GM06990 (cell line): ENCODE measurements around the gene FOXM1.

Experiments used
- DNase-seq: peaks from one replicate; pipeline ENCODE4 v3.0.0-alpha.2; 2011; ENCODE audit not compliant: insufficient read length; ENCODE audit errors: extremely low read depth
- H3K27me3 ChIP-seq: replicated peaks from 2 replicates; pipeline ENCODE4 v1.6.0; 2011; ENCODE audit warnings: low read length; ENCODE audit not compliant: control insufficient read depth, insufficient read depth
- H3K36me3 ChIP-seq: 2 replicates; pipeline ENCODE4 v1.5.1; 2011; ENCODE audit warnings: low read length; ENCODE audit not compliant: control insufficient read depth, insufficient read depth
- H3K4me3 ChIP-seq: replicated peaks from 2 replicates; pipeline ENCODE4 v1.5.1; 2011; ENCODE audit warnings: low read depth, mild to moderate bottlenecking, control low read depth, low read length
- CTCF ChIP-seq: IDR thresholded peaks from 2 replicates; pipeline ENCODE4 v1.5.1; 2011; ENCODE audit warnings: low read length, control low read depth, mild to moderate bottlenecking, inconsistent platforms; ENCODE audit not compliant: insufficient read depth, poor library complexity, severe bottlenecking

FOXM1 gene

GRCh38 chr12:2890388-2891239 is 13.6 kb upstream of the FOXM1 start, which contains the start of gene TULP3:
TULP3 (plus strand) TSS chr12:2890891; CDS start chr12:2890948, 57 bp downstream.
- peaks cover 7% of the 10 kb centered on the region for H3K36me3 ChIP-seq
- H3K27me3 ChIP-seq: no peaks in the 10 kb centered on the region
- no peak for TF ChIP-seq CTCF

GRCh38 chr12:2890001-2890387 is 13.0 kb upstream of the FOXM1 start:
- TF ChIP-seq CTCF: no peak
- peak overlapping the region; percentile 92 for H3K4me3 ChIP-seq
- no peaks in the 10 kb centered on the region for H3K27me3 ChIP-seq
- DNase-seq: no peak
- H3K36me3 ChIP-seq: peaks cover 7% of the 10 kb centered on the region

More at GRCh38 chr12:2890388-2891239, 13.6 kb upstream of the FOXM1 start, which contains the start of gene TULP3:
- DNase-seq: peak; percentile 95
- peak within 1 kb of the TSS; percentile 92 for H3K4me3 ChIP-seq

GRCh38 chr12:2886768-2887450 is 9.9 kb upstream of the FOXM1 start:
- Histone ChIP-seq H3K36me3 (peaks cover 7% of the 10 kb centered on the region), H3K27me3 (no peaks in the 10 kb centered on the region), H3K4me3 (no peak overlapping the region)
- no peak for DNase-seq
- no peak for TF ChIP-seq CTCF

GRCh38 chr12:2884810-2885209 is 7.8 kb upstream of the FOXM1 start:
- Histone ChIP-seq H3K27me3 (no peaks in the 10 kb centered on the region), H3K4me3 (no peak overlapping the region), H3K36me3 (peaks cover 7% of the 10 kb centered on the region)

GRCh38 chr12:2879853-2880252 is 2.9 kb upstream of the FOXM1 start:
- no peak for TF ChIP-seq CTCF
- H3K4me3 ChIP-seq: no peak overlapping the region
- no peaks in the 10 kb centered on the region for H3K27me3 ChIP-seq
- H3K36me3 ChIP-seq: no peaks in the 10 kb centered on the region
- no peak for DNase-seq

More at GRCh38 chr12:2884810-2885209, 7.8 kb upstream of the FOXM1 start:
- no peak for TF ChIP-seq CTCF
- no peak for DNase-seq
